Neutrophil (primary cell): ENCODE data around the gene UHMK1.
"Not testable (repeated sequence)": the region's sequence is repeated elsewhere in the genome, so short reads cannot be mapped to it uniquely, and the experiment has no call there.

Source experiments
- H3K27ac ChIP-seq: fragments of 200-600 bp; sonication (generic); 2 replicates; pipeline ENCODE4 v1.5.1; 2016; ENCODE audit warnings: mild to moderate bottlenecking, moderate library complexity
- H3K27me3 ChIP-seq: fragments of 200-600 bp; sonication (generic); 2 replicates; pipeline ENCODE4 v1.6.0; 2016; ENCODE audit warnings: mild to moderate bottlenecking
- H3K36me3 ChIP-seq: fragments of 200-600 bp; sonication (generic); 2 replicates; pipeline ENCODE4 v1.5.1; 2017
- H3K4me1 ChIP-seq, 2 experiments: fragments of 200-600 bp in 1 of 2; sonication (generic) in 1 of 2; 1 replicate in 1 of 2; 2 replicates in 1 of 2; pipeline versions ENCODE4 v1.5.1 to v1.6.1; 2013 to 2016; ENCODE audit warnings: low read depth in 1 of 2, low read length in 1 of 2, mild to moderate bottlenecking in 1 of 2, moderate library complexity in 1 of 2; ENCODE audit not compliant: control insufficient read depth in 1 of 2, insufficient read depth in 1 of 2
- H3K4me3 ChIP-seq, 2 experiments: fragments of 200-600 bp in 1 of 2; sonication (generic) in 1 of 2; 1 replicate in 1 of 2; 2 replicates in 1 of 2; pipeline ENCODE4 v1.5.1; 2013 to 2016; ENCODE audit warnings: low read depth in 1 of 2, low read length in 1 of 2, mild to moderate bottlenecking in 1 of 2, moderate library complexity in 1 of 2
- H3K9me3 ChIP-seq: fragments of 200-600 bp; sonication (generic); 2 replicates; pipeline ENCODE4 v1.5.1; 2016
- CTCF ChIP-seq: fragments of 200-600 bp; sonication (generic); IDR thresholded peaks from 2 replicates; pipeline ENCODE4 v1.5.1; 2016; ENCODE audit warnings: antibody characterized with exemption

Gene UHMK1

GRCh38 chr1:162476620-162477019 is 21.0 kb upstream of the UHMK1 start:
- Histone ChIP-seq H3K27me3 (no peaks in the 10 kb centered on the region), H3K27ac (no peak overlapping the region), H3K36me3 (no peaks in the 10 kb centered on the region), H3K4me3 (no peak overlapping the region), H3K4me1 (no peaks in the 10 kb centered on the region), H3K9me3 (no peaks in the 10 kb centered on the region)
- no peak for TF ChIP-seq CTCF

- no peak overlapping the region for H3K27ac ChIP-seq
Measured at GRCh38 chr1:162485236-162485635, 12.4 kb upstream of the UHMK1 start.

GRCh38 chr1:162487241-162487640 is 10.4 kb upstream of the UHMK1 start:
- no peaks in the 10 kb centered on the region for H3K36me3 ChIP-seq
- no peak for TF ChIP-seq CTCF
- H3K27me3 ChIP-seq = peaks cover 57% of the 10 kb centered on the region
- H3K4me3 ChIP-seq = no peak overlapping the region
- H3K27ac ChIP-seq = no peak overlapping the region
- no peaks in the 10 kb centered on the region for H3K9me3 ChIP-seq
- no peaks in the 10 kb centered on the region for H3K4me1 ChIP-seq

More at GRCh38 chr1:162485236-162485635, 12.4 kb upstream of the UHMK1 start:
- Histone ChIP-seq H3K36me3 (no peaks in the 10 kb centered on the region), H3K4me1 (no peaks in the 10 kb centered on the region), H3K4me3 (no peak overlapping the region), H3K27me3 (peaks cover 42% of the 10 kb centered on the region), H3K9me3 (no peaks in the 10 kb centered on the region)
- no peak for TF ChIP-seq CTCF

- Histone ChIP-seq H3K4me3 (no peak overlapping the region), H3K36me3 (no peaks in the 10 kb centered on the region), H3K27me3 (peaks cover 67% of the 10 kb centered on the region), H3K9me3 (no peaks in the 10 kb centered on the region), H3K4me1 (no peaks in the 10 kb centered on the region), H3K27ac (no peak overlapping the region)
- no peak for TF ChIP-seq CTCF
Measured at GRCh38 chr1:162488219-162488618, 9.4 kb upstream of the UHMK1 start.

DNA sequence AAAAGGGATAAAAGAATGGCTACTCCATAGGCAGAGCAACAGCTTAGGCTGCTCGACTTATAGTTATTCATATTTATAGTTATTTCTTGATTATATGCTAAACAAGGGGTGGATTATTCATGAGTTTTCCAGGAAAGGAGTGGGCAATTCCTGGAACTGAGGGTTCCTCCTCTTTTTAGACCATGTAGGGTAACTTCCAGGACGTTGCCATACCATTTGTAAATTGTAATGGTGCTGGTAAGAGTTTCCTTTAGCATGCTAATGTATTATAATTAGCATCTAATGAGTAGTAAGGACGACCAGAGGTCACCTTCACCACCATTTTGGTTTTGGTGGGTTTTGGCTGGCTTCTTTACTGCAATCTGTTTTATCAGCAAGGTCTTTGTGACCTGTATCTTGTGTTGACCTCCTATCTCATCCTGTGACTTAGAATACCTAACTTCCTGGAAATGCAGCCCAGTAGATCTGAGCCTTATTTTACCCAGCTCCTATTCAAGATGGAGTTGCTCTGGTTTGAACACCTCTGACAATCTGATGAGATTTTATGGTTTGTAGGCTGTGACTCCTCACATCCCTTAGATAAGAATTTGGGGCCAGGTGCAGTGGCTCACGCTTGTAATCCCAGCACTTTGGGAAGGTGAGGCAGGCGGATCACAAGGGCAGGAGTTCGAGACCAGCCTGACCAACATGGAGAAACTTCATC is 1.9 kb upstream of the UHMK1 start:
- not testable (repeated sequence) for H3K9me3 ChIP-seq, H3K4me3 ChIP-seq, H3K27ac ChIP-seq
- H3K4me1 ChIP-seq = peaks cover 18% of the 10 kb centered on the region in 2 experiments
- H3K27me3 ChIP-seq = peaks cover 43% of the 10 kb centered on the region
- H3K36me3 ChIP-seq = peaks cover 10% of the 10 kb centered on the region

- peak overlapping the region; percentile 88 for H3K27ac ChIP-seq
- H3K4me1 ChIP-seq = peaks cover 18% of the 10 kb centered on the region in 2 experiments
- H3K4me3 ChIP-seq = peak overlapping the region; percentile 83 to 89
- H3K36me3 ChIP-seq = peaks cover 23% of the 10 kb centered on the region
- H3K27me3 ChIP-seq = peaks cover 27% of the 10 kb centered on the region
- H3K9me3 ChIP-seq = no peaks in the 10 kb centered on the region
- no peak for TF ChIP-seq CTCF
Measured at GRCh38 chr1:162497104-162497722, 405 bp upstream of the UHMK1 start.
